Stimulated activated CD4-positive, alpha-beta T cell treated with anti-CD3 and anti-CD28 coated beads, Interleukin-4, amount 100 ng/mL, for 4 hours (primary cell): ENCODE results near the gene PLEKHM3.
"Not testable (repeated sequence)": the region's sequence is repeated elsewhere in the genome, so short reads cannot be mapped to it uniquely, and the experiment has no call there.

Experiments used
- DNase-seq, 2 experiments: peaks; one replicate each; pipeline ENCODE4 v3.0.0-alpha.2; 2020

PLEKHM3 gene

DNA sequence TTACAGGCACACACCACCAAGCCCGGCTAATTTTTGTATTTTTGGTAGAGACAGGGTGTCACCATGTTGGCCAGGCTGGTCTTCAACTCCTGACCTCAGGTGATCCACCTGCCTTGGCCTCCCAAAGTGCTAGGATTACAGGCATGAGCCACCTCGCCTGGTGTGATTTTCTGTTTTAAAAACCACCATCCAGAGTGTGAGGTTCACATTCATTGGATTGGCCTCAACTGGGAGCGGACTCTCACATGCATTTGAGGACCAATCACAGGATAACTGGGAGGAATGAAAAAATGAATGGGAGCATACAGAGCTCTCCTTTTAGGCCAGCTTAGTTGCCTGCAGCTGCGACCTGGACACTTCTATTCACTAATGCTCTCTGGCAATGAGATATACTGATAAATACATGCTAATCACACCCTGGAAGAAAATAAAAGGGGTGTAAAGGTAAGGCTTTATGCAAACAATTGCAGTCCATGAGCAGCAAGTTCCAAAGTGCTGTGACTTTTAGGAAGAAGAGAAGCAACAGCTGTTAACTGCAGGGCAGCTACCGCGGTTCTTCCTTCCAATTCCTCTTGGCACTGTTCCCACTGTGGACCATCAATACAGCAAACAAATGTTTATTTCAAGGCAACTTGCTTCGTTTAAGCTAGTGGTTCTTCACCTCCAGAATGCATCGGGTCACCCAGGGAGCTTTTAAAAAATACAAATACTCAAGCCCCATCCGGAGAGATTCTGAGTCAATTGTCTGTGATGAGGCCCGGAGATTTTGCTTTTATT lies 206.1 kb downstream of the PLEKHM3 start:
- DNase-seq: no peak

- DNase-seq: no peak
Measured at GRCh38 chr2:207816546-207816945, 208.8 kb downstream of the PLEKHM3 start.

- no peak for DNase-seq
Measured at GRCh38 chr2:207815254-207815653, 210.1 kb downstream of the PLEKHM3 start.

- DNase-seq: no peak
Measured at GRCh38 chr2:207813942-207814341, 211.4 kb downstream of the PLEKHM3 start.

DNA sequence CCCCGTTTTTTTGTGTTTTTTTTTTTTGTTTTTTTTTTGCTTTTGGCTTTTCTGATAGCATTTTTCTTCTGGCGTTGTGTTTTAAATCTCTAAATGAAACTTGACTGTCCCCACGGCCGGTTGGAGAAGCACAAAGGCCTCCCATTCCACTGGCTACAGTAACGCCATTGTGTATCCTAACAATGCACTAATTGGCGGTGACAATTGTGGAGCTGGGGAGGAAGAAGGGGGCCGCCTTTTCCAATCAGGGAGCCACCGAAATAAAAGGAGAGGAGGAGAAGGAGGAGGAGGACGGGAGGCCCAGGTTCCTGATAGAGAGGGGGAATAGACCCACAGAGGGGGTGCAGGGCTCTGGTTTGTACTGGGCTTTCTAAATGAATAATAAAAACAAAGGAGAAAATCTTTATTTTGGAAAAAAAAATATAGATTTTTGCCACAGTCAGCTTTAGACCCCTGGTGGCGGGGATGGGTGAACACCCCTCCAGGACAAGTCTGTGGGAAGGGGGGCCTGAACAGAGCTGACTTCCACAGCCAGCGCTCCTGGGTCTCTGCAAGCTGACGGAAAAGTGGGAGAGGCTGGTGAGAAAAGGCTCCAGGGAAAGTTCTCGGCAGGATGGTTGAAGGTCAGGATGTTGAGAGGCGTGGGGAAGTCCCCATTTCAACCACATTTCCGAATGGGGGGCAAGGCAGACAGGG lies 212.0 kb downstream of the PLEKHM3 start:
- DNase-seq: no peak

DNA sequence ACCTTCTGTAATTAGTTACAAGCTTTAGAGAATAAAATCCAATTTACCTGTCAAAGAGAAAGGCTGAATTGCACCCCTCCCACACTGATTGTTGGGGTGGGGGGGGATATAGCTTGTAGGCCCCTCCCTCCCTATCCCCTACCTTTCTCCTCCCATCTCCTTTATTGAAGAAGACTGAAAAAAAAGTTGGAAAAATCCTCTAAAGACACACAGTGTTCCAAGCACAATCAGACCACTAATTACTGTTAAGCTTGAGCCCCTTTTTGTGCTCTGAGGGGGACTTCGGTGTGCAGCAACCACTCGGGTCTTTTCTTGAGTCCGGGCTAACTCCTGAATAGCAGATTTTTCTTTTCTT lies 212.6 kb downstream of the PLEKHM3 start:
- DNase-seq: no peak

DNA sequence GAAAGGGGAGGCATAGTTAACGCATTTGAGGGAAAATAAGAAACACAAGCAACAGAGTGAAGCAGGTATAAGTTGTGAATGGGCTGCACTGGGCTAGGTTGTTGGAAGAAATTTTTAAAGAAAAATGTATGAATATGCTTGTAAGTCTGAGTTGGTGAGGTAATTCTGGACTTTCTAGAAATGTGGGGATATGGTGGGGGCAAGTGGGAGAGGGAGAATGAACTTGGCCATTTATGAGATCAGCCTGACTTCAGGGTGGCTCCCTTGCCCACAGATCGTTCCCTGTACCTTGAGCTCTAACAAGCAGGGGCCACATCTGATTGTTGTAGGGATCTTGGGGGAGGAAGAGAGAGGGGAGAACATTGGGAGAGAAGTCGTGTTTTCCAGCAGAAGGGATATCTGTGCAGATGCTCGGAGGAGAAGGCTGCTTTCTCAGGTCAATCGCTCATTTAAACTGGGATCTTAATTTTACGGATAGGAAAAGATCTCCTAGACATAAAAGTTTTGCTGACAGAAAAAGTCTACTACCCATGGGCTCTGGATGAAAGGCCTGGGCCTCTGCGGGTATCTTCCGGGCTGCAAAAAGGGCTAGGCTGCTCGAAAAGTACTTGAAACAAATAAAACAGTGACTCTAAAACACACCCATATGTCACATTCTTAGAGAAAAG lies 213.1 kb downstream of the PLEKHM3 start:
- no peak for DNase-seq

- DNase-seq: not testable (repeated sequence)
Measured at GRCh38 chr2:207811658-207812057, 213.7 kb downstream of the PLEKHM3 start.

- DNase-seq: no peak
Measured at GRCh38 chr2:207810200-207810788, 215.0 kb downstream of the PLEKHM3 start.

DNA sequence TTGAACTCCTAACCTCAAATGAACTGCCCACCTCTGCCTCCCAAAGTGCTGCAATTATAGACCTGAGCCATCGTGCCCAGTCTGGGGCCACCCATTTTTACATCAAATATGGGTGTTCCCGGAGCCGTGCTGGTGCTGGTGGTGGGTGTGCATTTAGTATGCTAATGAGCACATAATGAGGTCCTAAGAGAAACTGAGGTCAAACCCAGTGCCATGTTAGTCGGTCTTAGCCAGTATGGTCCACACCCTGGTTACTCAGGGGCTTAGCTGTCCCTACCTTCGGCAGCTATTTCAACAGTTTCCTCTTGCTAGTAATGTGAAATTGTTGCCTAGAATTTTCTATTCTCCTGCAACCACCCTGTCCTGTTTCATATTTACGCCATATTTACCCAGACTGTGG lies 217.2 kb downstream of the PLEKHM3 start:
- DNase-seq: no peak

GRCh38 chr2:207807516-207807915 lies 217.8 kb downstream of the PLEKHM3 start:
- DNase-seq: no peak

- DNase-seq: no peak
Measured at GRCh38 chr2:207805566-207806226, 219.6 kb downstream of the PLEKHM3 start.

GRCh38 chr2:207802650-207803049 lies 222.7 kb downstream of the PLEKHM3 start:
- DNase-seq: no peak

DNA sequence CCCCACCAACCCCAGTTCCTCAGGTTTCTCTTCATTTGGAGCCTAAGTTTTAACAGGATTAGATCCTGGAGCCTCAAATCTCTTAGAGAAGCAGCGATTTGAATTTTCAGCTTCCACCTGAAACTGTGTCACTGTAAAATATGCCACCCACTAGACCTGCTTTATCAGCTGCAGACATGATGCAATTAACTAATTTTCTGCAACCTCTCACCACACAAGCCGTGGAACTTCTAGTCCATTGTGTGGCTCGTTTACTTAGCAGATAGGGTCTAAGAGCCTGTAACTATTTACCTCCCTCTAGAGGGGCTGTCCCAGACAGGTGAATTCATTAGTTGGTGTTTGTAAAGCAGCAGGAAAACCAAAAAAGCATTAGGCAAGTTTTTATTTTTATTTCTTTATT lies 224.1 kb downstream of the PLEKHM3 start:
- no peak for DNase-seq

GRCh38 chr2:207796585-207797350 lies 228.6 kb downstream of the PLEKHM3 start:
- no peak for DNase-seq

- no peak for DNase-seq
Measured at GRCh38 chr2:207792244-207792785, 233.0 kb downstream of the PLEKHM3 start.

GRCh38 chr2:207791579-207792243 lies 233.6 kb downstream of the PLEKHM3 start:
- no peak for DNase-seq

GRCh38 chr2:207790898-207791297 lies 234.4 kb downstream of the PLEKHM3 start:
- no peak for DNase-seq

DNA sequence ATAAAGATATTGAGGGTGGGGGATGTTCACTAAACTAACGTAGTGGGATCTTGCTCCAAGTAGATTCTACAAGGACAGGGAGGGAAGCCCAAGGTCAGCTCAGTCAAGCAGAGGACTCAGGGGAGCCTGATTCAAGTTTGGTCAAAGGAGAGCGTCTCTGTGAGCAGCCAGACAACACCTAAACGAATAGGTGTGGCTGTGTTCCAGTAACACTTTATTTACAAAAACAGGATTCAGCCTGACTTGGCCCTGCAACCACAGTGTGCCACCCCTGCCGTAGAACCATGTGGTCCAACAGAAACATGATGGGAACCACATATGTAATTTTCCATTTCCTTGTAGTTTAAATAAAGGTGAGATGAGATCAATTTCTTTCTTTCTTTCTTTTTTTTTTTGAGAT lies 237.5 kb downstream of the PLEKHM3 start:
- no peak for DNase-seq

- no peak for DNase-seq
Measured at GRCh38 chr2:207787017-207787416, 238.3 kb downstream of the PLEKHM3 start.

DNA sequence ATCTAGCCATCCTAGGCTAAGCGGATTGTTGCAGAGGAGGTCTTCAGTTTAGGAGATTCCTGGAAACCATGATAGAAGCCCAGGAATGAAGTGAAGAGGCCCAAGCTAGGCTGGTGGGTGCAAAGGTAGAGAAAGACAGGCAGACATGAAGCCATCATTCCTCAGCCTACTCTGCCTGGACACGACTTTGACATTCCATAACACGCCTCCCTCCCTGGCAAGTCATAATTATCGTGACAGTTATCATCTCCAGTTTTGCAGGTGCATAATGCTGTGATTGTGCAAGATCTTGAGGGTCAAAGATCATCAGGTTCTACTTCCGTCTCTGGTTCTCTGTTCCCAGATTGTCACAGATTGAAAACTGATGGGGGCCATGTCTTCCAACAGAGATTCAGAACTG lies 240.4 kb downstream of the PLEKHM3 start:
- DNase-seq: no peak
